LNCaP clone FGC (cell line): ENCODE results near the gene LAD1.

Experiments
- DNase-seq: peaks from one replicate; pipeline ENCODE4 v3.0.0-alpha.2; 2011; ENCODE audit warnings: low read depth
- H3K4me3 ChIP-seq: 2 replicates; pipeline ENCODE4 v1.5.1; 2011; ENCODE audit warnings: mild to moderate bottlenecking, low read depth, low read length, control low read depth
- CTCF ChIP-seq: IDR thresholded peaks from 2 replicates; pipeline ENCODE4 v1.5.1; 2012; ENCODE audit warnings: mild to moderate bottlenecking; ENCODE audit not compliant: control insufficient read depth, insufficient read depth; ENCODE audit errors: extremely low read depth

The LAD1 gene

GRCh38 chr1:201389051-201389450, 10.1 kb downstream of the LAD1 start:
- TF ChIP-seq CTCF = no peak
- no peak overlapping the region for H3K4me3 ChIP-seq
- DNase-seq = no peak

GRCh38 chr1:201386208-201386607, 12.9 kb downstream of the LAD1 start:
- TF ChIP-seq CTCF = no peak
- no peak for DNase-seq
- no peak overlapping the region for H3K4me3 ChIP-seq

- H3K4me3 ChIP-seq = no peak overlapping the region
- TF ChIP-seq CTCF = peak; percentile 92
- no peak for DNase-seq
Measured at GRCh38 chr1:201385299-201385891, 13.7 kb downstream of the LAD1 start.

GRCh38 chr1:201384406-201384782, 14.7 kb downstream of the LAD1 start:
- H3K4me3 ChIP-seq = no peak overlapping the region
- TF ChIP-seq CTCF = no peak
- no peak for DNase-seq

GRCh38 chr1:201383647-201384405, 15.3 kb downstream of the LAD1 start:
- no peak for DNase-seq

GRCh38 chr1:201381130-201381529, 18.0 kb downstream of the LAD1 start:
- no peak overlapping the region for H3K4me3 ChIP-seq
- no peak for TF ChIP-seq CTCF
- DNase-seq = peak; percentile 66

More at GRCh38 chr1:201383647-201384405, 15.3 kb downstream of the LAD1 start:
- TF ChIP-seq CTCF = no peak
- H3K4me3 ChIP-seq = no peak overlapping the region
